SK-N-SH (cell line): ENCODE results near the gene PLIN4. TPM values are rescaled to one million over a fixed set of nuclear protein-coding genes. Genes with fewer than 3 reads are reported as not detected.

Experiments used
- CTCF ChIA-PET: fragments of 300-600, 350-600 bp; formaldehyde crosslinking; extraction: SDS; loops from one replicate; lab custom pipeline; 2021; lab: Yijun Ruan, JAX
- POLR2A ChIA-PET: fragments of 350-600 bp; sonication (Branson Sonifier 250); formaldehyde crosslinking; extraction: SDS; loops from one replicate; lab custom pipeline; 2020; ENCODE audit warnings: antibody characterized with exemption, inconsistent platforms; lab: Yijun Ruan, JAX
- DNase-seq: peaks from one replicate; pipeline ENCODE4 v3.0.0; 2012
- H2AFZ ChIP-seq: fragments of 200-600 bp; sonication (generic); 2 replicates; pipeline ENCODE4 v1.8.1; 2016; ENCODE audit warnings: antibody characterized with exemption, mild to moderate bottlenecking, low read depth
- H3F3A ChIP-seq: fragments of 200-600 bp; sonication (generic); replicated peaks from 2 replicates; pipeline ENCODE3; 2016; ENCODE audit warnings: antibody characterized with exemption, mild to moderate bottlenecking; ENCODE audit not compliant: insufficient read depth
- H3K27ac ChIP-seq, 2 experiments: fragments of 200-500 bp in 1 of 2; fragments of 200-600 bp in 1 of 2; sonication (Bioruptor generic) in 1 of 2; sonication (generic), shearing (Covaris generic) in 1 of 2; 2 replicates each; pipeline versions ENCODE4 v1.5.1 to v1.6.1; 2014 to 2016; ENCODE audit warnings: low read depth in 2 of 2, inconsistent platforms in 1 of 2, low read length in 1 of 2, mild to moderate bottlenecking in 1 of 2, mixed read lengths in 1 of 2
- H3K27me3 ChIP-seq: fragments of 200-600 bp; sonication (generic), shearing (Covaris generic); 2 replicates; pipeline ENCODE4 v1.6.1; 2016; ENCODE audit warnings: mixed run types; ENCODE audit not compliant: insufficient read depth
- H3K36me3 ChIP-seq, 2 experiments: fragments of 200-500 bp in 1 of 2; fragments of 200-600 bp in 1 of 2; sonication (Bioruptor generic) in 1 of 2; sonication (generic) in 1 of 2; replicated peaks in 1 of 2; 2 replicates each; pipeline versions ENCODE3 to v1.5.1; 2014 to 2016; ENCODE audit warnings: low read length in 1 of 2, mild to moderate bottlenecking in 1 of 2; ENCODE audit not compliant: insufficient read depth in 2 of 2, control insufficient read depth in 1 of 2
- H3K4me1 ChIP-seq, 2 experiments: fragments of 200-500 bp in 1 of 2; fragments of 200-600 bp in 1 of 2; sonication (Bioruptor generic) in 1 of 2; sonication (generic), shearing (Covaris generic) in 1 of 2; 2 replicates each; pipeline versions ENCODE4 v1.5.1 to v1.6.1; 2014 to 2016; ENCODE audit warnings: low read depth in 1 of 2, low read length in 1 of 2, mixed run types in 1 of 2; ENCODE audit not compliant: insufficient read depth in 2 of 2, control insufficient read depth in 1 of 2
- H3K4me2 ChIP-seq: fragments of 200-600 bp; sonication (generic), shearing (Covaris generic); 2 replicates; pipeline ENCODE4 v1.6.1; 2017; ENCODE audit warnings: mixed run types
- H3K4me3 ChIP-seq, 2 experiments: fragments of 200-500 bp in 1 of 2; fragments of 200-600 bp in 1 of 2; sonication (Bioruptor generic) in 1 of 2; sonication (generic), shearing (Covaris generic) in 1 of 2; 2 replicates each; pipeline versions ENCODE4 v1.5.1 to v1.8.1; 2014 to 2016; ENCODE audit warnings: low read depth in 2 of 2, inconsistent platforms in 1 of 2, low read length in 1 of 2, mild to moderate bottlenecking in 1 of 2, mixed read lengths in 1 of 2, moderate library complexity in 1 of 2
- H3K79me2 ChIP-seq: fragments of 200-600 bp; sonication (generic); 2 replicates; pipeline ENCODE4 v1.8.1; 2017; ENCODE audit warnings: mild to moderate bottlenecking; ENCODE audit not compliant: insufficient read depth
- H3K9ac ChIP-seq: fragments of 200-600 bp; sonication (generic); 2 replicates; pipeline ENCODE4 v1.6.1; 2017; ENCODE audit warnings: mixed run types
- H3K9me2 ChIP-seq: fragments of 200-600 bp; sonication (generic); 2 replicates; pipeline ENCODE4 v1.6.1; 2017; ENCODE audit warnings: mixed run types
- H3K9me3 ChIP-seq: fragments of 200-600 bp; sonication (generic); 2 replicates; pipeline ENCODE4 v1.6.1; 2017; ENCODE audit warnings: mixed run types, mild to moderate bottlenecking, moderate library complexity
- H4K20me1 ChIP-seq: fragments of 200-600 bp; sonication (generic); 2 replicates; pipeline ENCODE4 v1.6.1; 2017; ENCODE audit warnings: mild to moderate bottlenecking, mixed run types; ENCODE audit not compliant: insufficient read depth
- CTCF ChIP-seq: fragments of 200-600 bp; sonication (generic); IDR thresholded peaks from 2 replicates; pipeline ENCODE4 v1.6.1; 2017; ENCODE audit warnings: antibody characterized with exemption, mild to moderate bottlenecking, moderate library complexity
- EP300 ChIP-seq, 2 experiments: IDR thresholded peaks; 2 replicates each; pipeline versions ENCODE4 v1.4.0 to v1.6.1; 2012; ENCODE audit warnings: borderline replicate concordance in 1 of 2, low read depth in 1 of 2, low read length in 1 of 2
- FOSL2 ChIP-seq: IDR thresholded peaks from 2 replicates; pipeline ENCODE4 v1.4.0; 2012; ENCODE audit warnings: low read depth, mild to moderate bottlenecking, moderate library complexity, borderline replicate concordance
- JUND ChIP-seq: IDR thresholded peaks from 2 replicates; pipeline ENCODE4 v1.4.0; 2012
- NRF1 ChIP-seq: IDR thresholded peaks from 2 replicates; pipeline ENCODE4 v1.6.1; 2012; ENCODE audit warnings: low read depth, mild to moderate bottlenecking, low read length
- RXRA ChIP-seq: IDR thresholded peaks from 2 replicates; pipeline ENCODE4 v1.4.0; 2012; ENCODE audit warnings: low read depth, mild to moderate bottlenecking, borderline replicate concordance
- WGBS: methylation state at CpG from one replicate; pipeline ENCODE4 v1.1.6; 2017; ENCODE audit warnings: low lambda C conversion rate; 5-methylcytosine and 5-hydroxymethylcytosine counted together
- polyA plus RNA-seq, 3 experiments: library from polyadenylated mRNA; depleted of rRNA; stranded (reverse); fragments of >200 nt; gene quantifications; 2 replicates each; pipeline ENCODE4 v1.2.3, GENCODE V29; 2012

PLIN4 gene
- polyA plus RNA-seq, 1 of the 3 experiments (the other 2 are of a cell fraction): 0.07 TPM

- no peak overlapping the region for H3K4me3 ChIP-seq
- no peak overlapping the region for H3K27ac ChIP-seq
- no peak overlapping the region for H3K4me2 ChIP-seq
- H3F3A ChIP-seq: peaks cover 9% of the 10 kb centered on the region
- peak; percentile 33 for DNase-seq
- no peaks in the 10 kb centered on the region for H3K9me3 ChIP-seq
- H3K4me1 ChIP-seq: peaks cover 6 to 13% of the 10 kb centered on the region in 2 experiments; a peak in 2 of 4 replicates
- ChIA-PET POLR2A (no interaction called here), CTCF (no interaction called here)
- H3K9ac ChIP-seq: no peak overlapping the region
- 93% methylated on average over 12 of the region's 24 CpGs for WGBS
- no peak overlapping the region for H2AFZ ChIP-seq
- H3K79me2 ChIP-seq: peaks cover 32% of the 10 kb centered on the region
- peaks cover 20% of the 10 kb centered on the region; the same call in 1 of the 2 replicates for H4K20me1 ChIP-seq
- TF ChIP-seq JUND (no peak), CTCF (no peak), EP300 (IDR thresholded peaks at IDR 0.05; ENCODE audit: borderline replicate concordance in 1 of 2, low read depth in 1 of 2, low read length in 1 of 2) (no peak), NRF1 (no peak), FOSL2 (no peak), RXRA (no peak)
- H3K9me2 ChIP-seq: no peaks in the 10 kb centered on the region
- H3K27me3 ChIP-seq: no peaks in the 10 kb centered on the region
- H3K36me3 ChIP-seq: peaks cover 13 to 46% of the 10 kb centered on the region in 2 experiments
Measured at GRCh38 chr19:4452230-4452990, 65.9 kb downstream of the PLIN4 start.

Other genes starting within 250 kb of the PLIN4 start
- 3.1 and 6.9 TPM in 2 replicates for gene SHD, start 239.2 kb downstream of the PLIN4 start, polyA plus RNA-seq (2012; rRNA removed)
- 0.06 TPM in 1 of 2 replicates, not detected in the other for gene TMIGD2, start 216.1 kb downstream of the PLIN4 start, polyA plus RNA-seq (2012; rRNA removed)
- gene FSD1, start 213.9 kb downstream of the PLIN4 start, polyA plus RNA-seq (2012; rRNA removed): 46.7 and 49.0 TPM in 2 replicates
- gene STAP2, start 179.7 kb downstream of the PLIN4 start, polyA plus RNA-seq (2012; rRNA removed): 6.0 and 7.6 TPM in 2 replicates
- gene MPND, start 174.9 kb downstream of the PLIN4 start, polyA plus RNA-seq (2012; rRNA removed): 18.7 and 21.3 TPM in 2 replicates
- gene SH3GL1, start 117.9 kb downstream of the PLIN4 start, polyA plus RNA-seq (2012; rRNA removed): 62.5 and 82.8 TPM in 2 replicates
- 13.2 and 18.0 TPM in 2 replicates for gene CHAF1A, start 115.8 kb downstream of the PLIN4 start, polyA plus RNA-seq (2012; rRNA removed)
- gene UBXN6, start 60.7 kb downstream of the PLIN4 start, polyA plus RNA-seq (2012; rRNA removed): 100 and 110 TPM in 2 replicates
- gene HDGFL2, start 46.2 kb downstream of the PLIN4 start, polyA plus RNA-seq (2012; rRNA removed): 63.0 and 77.8 TPM in 2 replicates
- gene PLIN5, start 16.7 kb upstream of the PLIN4 start, polyA plus RNA-seq (2012; rRNA removed): 0.59 and 0.68 TPM in 2 replicates
- gene LRG1, start 21.6 kb upstream of the PLIN4 start, polyA plus RNA-seq (2012; rRNA removed): 0.12 and 0.23 TPM in 2 replicates
- gene SEMA6B, start 41.2 kb upstream of the PLIN4 start, polyA plus RNA-seq (2012; rRNA removed): 2.0 and 3.7 TPM in 2 replicates
- 5.7 and 6.4 TPM in 2 replicates for gene TNFAIP8L1, start 121.0 kb upstream of the PLIN4 start, polyA plus RNA-seq (2012; rRNA removed)
- gene MYDGF, start 151.9 kb upstream of the PLIN4 start, polyA plus RNA-seq (2012; rRNA removed): 188 and 312 TPM in 2 replicates
- 10.5 and 17.1 TPM in 2 replicates for gene DPP9, start 205.4 kb upstream of the PLIN4 start, polyA plus RNA-seq (2012; rRNA removed)